Ovary (tissue), 9 donors: ENCODE measurements around the gene C6. TPM values are rescaled to one million over a fixed set of nuclear protein-coding genes. Genes with fewer than 3 reads are reported as not detected.

Experiments used
- DNase-seq, 5 donors: peaks; one replicate each; pipeline ENCODE4 v3.0.0-alpha.2; 2019 to 2020
- H3K27ac ChIP-seq, 2 donors: fragments of 200-600 bp; one replicate each; pipeline versions ENCODE4 v1.5.1 to v1.8.0; 2019 to 2022
- H3K27me3 ChIP-seq: fragments of 200-600 bp; one replicate; pipeline ENCODE4 v1.8.0; 2022
- H3K36me3 ChIP-seq: fragments of 200-600 bp; sonication (generic); one replicate; pipeline ENCODE4 v1.5.1; 2019
- H3K4me1 ChIP-seq: one replicate; pipeline ENCODE4 v1.8.1; 2013; ENCODE audit warnings: mild to moderate bottlenecking, moderate library complexity; ENCODE audit not compliant: insufficient read depth
- H3K4me3 ChIP-seq: fragments of 200-600 bp; sonication (generic); one replicate; pipeline ENCODE4 v1.5.1; 2017
- H3K9me3 ChIP-seq, 2 donors: fragments of 200-600 bp in 1 of 2; sonication (generic) in 1 of 2; one replicate each; pipeline versions ENCODE4 v1.5.1 to v1.8.1; 2013 to 2019; ENCODE audit warnings: mild to moderate bottlenecking in 1 of 2, moderate library complexity in 1 of 2
- CTCF ChIP-seq, 3 donors: fragments of 450-650 bp in 2 of 3; fragments of 200-600 bp in 1 of 3; IDR thresholded peaks; one replicate each; pipeline versions ENCODE4 v1.5.1 to v1.8.0; 2016 to 2022; ENCODE audit warnings: antibody characterized with exemption in 3 of 3, mild to moderate bottlenecking in 1 of 3
- EP300 ChIP-seq: sonication (generic); formaldehyde crosslinking; IDR thresholded peaks from one replicate; pipeline ENCODE4 v1.6.1; 2017; ENCODE audit warnings: antibody characterized with exemption
- POLR2A ChIP-seq: fragments of 450-650 bp; IDR thresholded peaks from one replicate; pipeline ENCODE4 v1.6.1; 2017; ENCODE audit warnings: antibody characterized with exemption, mild to moderate bottlenecking, moderate library complexity
- WGBS, 3 donors: extraction: QIAGEN DNeasy Blood & Tissue Kit in 1 of 3; methylation state at CpG; one replicate each; pipeline versions ENCODE4 v1.1.5 to v1.1.7; 2013 to 2017; 5-methylcytosine and 5-hydroxymethylcytosine counted together
- intact Hi-C, 4 donors: fragments of 100-400 bp; cut with DNase I; formaldehyde crosslinking; loops; one replicate each; pipeline versions ENCODE4 v1.11.0 to v1.15.1; 2022 to 2023
- polyA plus RNA-seq, 2 donors: library from polyadenylated mRNA; stranded (reverse); fragments of 200-250 nt in 1 of 2; fragments of 350-450 nt in 1 of 2; fragmentation: Illumina TruSeq in 1 of 2; extraction: RNeasy Lipid Tissue Mini Kit (QIAGEN cat#74804) in 1 of 2; gene quantifications; one replicate each; pipeline ENCODE4 v1.2.3, GENCODE V29; 2013 to 2014
- total RNA-seq, 7 donors: library from RNA; depleted of rRNA in 2 of 7; stranded (reverse); fragments of >200 nt in 2 of 7; fragmentation: NEBNext Ultra II Directional in 3 of 7; extraction: Animal tissue kit (Norgen Biotek cat#: 25700) in 3 of 7; gene quantifications; one replicate each; pipeline versions ENCODE4 v1.1.0 to v1.2.4, GENCODE V29; 2016 to 2023
- donor health status: DM: no; HTN: no; CAD: no; lungs with moderate emphysema.
- donor health status: DM: no; HTN: no; CAD: no.
- donor health status: Bipolar disorder and iron deficiency.
- donor health status: DM: yes; HTN: yes; CAD: no.
- donor health status: DM: no; HTN: no; CAD: no.
- donor health status: DM: yes; HTN: yes; CAD: no.

The C6 gene
- total and polyA plus RNA-seq, 9 donors: 1.6 to 61.9 (median 7.4) TPM

GRCh38 chr5:41093803-41094202 is 119.5 kb downstream of the C6 start:
- 5 to 10% (median 10%) methylated on average over 1 of the region's 1 CpG for WGBS, 3 donors
- intact Hi-C loops: no loop called here

More at GRCh38 chr5:41093803-41094202, 119.5 kb downstream of the C6 start:
- TF ChIP-seq EP300 (no peak), POLR2A (no peak), CTCF (IDR thresholded peaks at IDR 0.05) (no peak)
- Histone ChIP-seq H3K4me1 (peaks cover 10% of the 10 kb centered on the region), H3K9me3 (no peaks in the 10 kb centered on the region), H3K27me3 (no peaks in the 10 kb centered on the region), H3K4me3 (no peak overlapping the region), H3K27ac (no peak overlapping the region), H3K36me3 (no peaks in the 10 kb centered on the region)
- DNase-seq: no peak

Other genes starting within 250 kb of the C6 start
- gene MROH2B, start 142.2 kb downstream of the C6 start, total RNA-seq: not detected
- under 1 TPM in 1 of 2 donors, not detected in 1; 0.01 TPM for gene MROH2B, start 142.2 kb downstream of the C6 start, polyA plus RNA-seq